NT2/D1 (cell line): Measurements from ENCODE around the gene GPATCH2.

Experiments used
- SUZ12 ChIP-seq: IDR thresholded peaks from 2 replicates; pipeline ENCODE4 v1.6.1; 2011; ENCODE audit not compliant: insufficient read length, insufficient read depth; ENCODE audit errors: extremely low read depth
- ZNF274 ChIP-seq: IDR thresholded peaks from 2 replicates; pipeline ENCODE4 v1.6.1; 2011; ENCODE audit warnings: mild to moderate bottlenecking, low read depth, low read length

DNA sequence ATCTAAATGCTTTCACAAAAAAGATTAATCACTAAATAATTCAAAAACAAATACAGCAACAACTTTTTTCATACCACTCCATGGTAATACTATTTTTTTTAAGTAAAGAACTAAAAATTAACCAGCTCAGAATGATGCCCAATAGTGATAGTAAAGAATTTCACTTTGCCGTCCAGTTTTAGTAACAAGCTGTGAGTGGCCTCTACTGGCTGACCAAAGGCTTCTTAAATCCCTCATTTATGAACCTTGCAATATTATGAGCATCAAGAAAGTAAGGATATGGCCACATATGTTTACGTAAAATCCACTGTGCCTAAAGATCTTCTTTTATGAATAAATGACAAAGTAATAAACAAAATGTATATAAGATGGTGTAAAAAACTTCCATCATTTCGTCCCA is 108.6 kb downstream of the GPATCH2 start:
- TF ChIP-seq SUZ12: no peak
- no peak for TF ChIP-seq ZNF274
